ENCODE data around the gene SPRY1.

GRCh38 chr4:123359449-123360315, 36.9 kb upstream of the SPRY1 start:
- TF ChIP-seq SP2 (IDR thresholded peaks at IDR 0.05; ENCODE audit: low read length): no peak
- TF ChIP-seq CTCF (IDR thresholded peaks at IDR 0.05; ENCODE audit: control extremely low read depth in 1 of 3, insufficient read depth in 1 of 3, low read depth in 1 of 3, low read length in 3 of 3): no peak
- no peak for TF ChIP-seq EZH2 (IDR thresholded peaks at IDR 0.05; ENCODE audit: low read depth, low read length, severe bottlenecking)
- no peak for TF ChIP-seq POLR2AphosphoS5 (IDR thresholded peaks at IDR 0.05; ENCODE audit: low read depth, low read length)
- TF ChIP-seq BRCA1 (IDR thresholded peaks at IDR 0.05; ENCODE audit: low read depth, low read length): no peak
- no peak for TF ChIP-seq POLR2A (IDR thresholded peaks at IDR 0.05; ENCODE audit: control extremely low read depth in 1 of 2, low read depth in 2 of 2, low read length in 2 of 2)
